ENCODE results near the gene CENPU. TPM values are rescaled to one million over a fixed set of nuclear protein-coding genes. Genes with fewer than 3 reads are reported as not detected.

CENPU gene
- total and polyA plus RNA-seq, 2 of the 13 experiments (the other 11 are each of a cell fraction or from before 2014, with no cell fraction given) = 11.7 to 35.8 TPM

- Histone ChIP-seq H3K9ac (ENCODE audit: insufficient read depth, low read depth, low read length) (no peak overlapping the region), H4K20me1 (ENCODE audit: insufficient read depth, low read length) (no peaks in the 10 kb centered on the region; the same call in 1 of the 2 replicates), H3K4me3 (replicated peaks in 1 of 3; ENCODE audit: insufficient read depth in 1 of 3, low read depth in 2 of 3, low read length in 3 of 3) (no peak overlapping the region), H3K4me1 (ENCODE audit: insufficient read depth, low read length) (no peaks in the 10 kb centered on the region), H3K9me3 (ENCODE audit: low read length) (no peaks in the 10 kb centered on the region), H3K27ac (ENCODE audit: extremely low read length, insufficient read depth, low read length) (no peak overlapping the region), H3K36me3 (replicated peaks in 1 of 2; ENCODE audit: control insufficient read depth in 1 of 2, insufficient read depth in 2 of 2, low read length in 2 of 2) (peaks cover 6 to 22% of the 10 kb centered on the region in 2 experiments; a peak in 4 of 5 replicates), H3K4me2 (ENCODE audit: low read depth, low read length) (no peak overlapping the region), H3K27me3 (ENCODE audit: control insufficient read depth in 1 of 2, insufficient read depth in 2 of 2, low read length in 2 of 2) (no peaks in the 10 kb centered on the region), H2AFZ (ENCODE audit: low read length) (no peak overlapping the region), H3K79me2 (ENCODE audit: insufficient read depth, low read length) (no peaks in the 10 kb centered on the region)
- ATAC-seq (no peak), FAIRE-seq (no peak), DNase-seq (ENCODE audit: low spot score) (no peak)
- 98% methylated on average over 5 of the region's 5 CpGs for WGBS (ENCODE audit: low lambda C conversion rate)
- ChIA-PET POLR2A (no interaction called here), CTCF (ENCODE audit: low intra/inter-chr PET ratio, low total read pairs) (no interaction called here)
- TF ChIP-seq ZNF672 (CRISPR knock-in tag; IDR thresholded peaks at IDR 0.05) = no peak
- no peak for TF ChIP-seq HDAC6 (IDR thresholded peaks at IDR 0.05; ENCODE audit: low read depth, low read length)
- TF ChIP-seq HBP1 (CRISPR knock-in tag; IDR thresholded peaks at IDR 0.05; ENCODE audit: low read depth) = no peak
- TF ChIP-seq ZNF24 (IDR thresholded peaks at IDR 0.05) = no peak
- no peak for TF ChIP-seq ZNF337 (CRISPR knock-in tag; IDR thresholded peaks at IDR 0.05; ENCODE audit: borderline replicate concordance, low read depth)
- BruUV-seq (replicated peaks) = no TSS peak
- in situ Hi-C loops (cut with HindIII; ENCODE audit: extremely low pct_ligation_motif_present, low pct_unique_long_range_greater_than_20kb) = no loop called here
- intact Hi-C loops (cut with micrococcal nuclease; ENCODE audit: unreplicated experiment) = no loop called here
Measured at GRCh38 chr4:184675018-184675417, 58.9 kb downstream of the CENPU start.

GRCh38 chr4:184674011-184674410 lies 59.9 kb downstream of the CENPU start:
- CTCF ChIA-PET (ENCODE audit: low intra/inter-chr PET ratio, low total read pairs) = no interaction called here
- ATAC-seq (no peak), FAIRE-seq (no peak), DNase-seq (ENCODE audit: low spot score) (no peak)
- H3K9me3 ChIP-seq (ENCODE audit: low read length) = no peaks in the 10 kb centered on the region
- H3K27me3 ChIP-seq (ENCODE audit: control insufficient read depth in 1 of 2, insufficient read depth in 2 of 2, low read length in 2 of 2) = no peaks in the 10 kb centered on the region
- H3K27ac ChIP-seq (ENCODE audit: extremely low read length, insufficient read depth, low read length) = no peak overlapping the region
- peaks cover 8 to 25% of the 10 kb centered on the region in 2 experiments; a peak in 4 of 5 replicates for H3K36me3 ChIP-seq (replicated peaks in 1 of 2; ENCODE audit: control insufficient read depth in 1 of 2, insufficient read depth in 2 of 2, low read length in 2 of 2)
- BruUV-seq (replicated peaks) = no TSS peak
- no peaks in the 10 kb centered on the region for H3K79me2 ChIP-seq (ENCODE audit: insufficient read depth, low read length)
- no peak overlapping the region for H3K4me3 ChIP-seq (replicated peaks in 1 of 3; ENCODE audit: insufficient read depth in 1 of 3, low read depth in 2 of 3, low read length in 3 of 3)
- no peaks in the 10 kb centered on the region; the same call in 1 of the 2 replicates for H4K20me1 ChIP-seq (ENCODE audit: insufficient read depth, low read length)
- H3K9ac ChIP-seq (ENCODE audit: insufficient read depth, low read depth, low read length) = no peak overlapping the region
- in situ Hi-C loops (cut with HindIII; ENCODE audit: extremely low pct_ligation_motif_present, low pct_unique_long_range_greater_than_20kb) (no loop called here), intact Hi-C loops (cut with micrococcal nuclease; ENCODE audit: unreplicated experiment) (no loop called here)
- POLR2A ChIA-PET = no interaction called here
- no peak overlapping the region for H2AFZ ChIP-seq (ENCODE audit: low read length)
- no peak overlapping the region for H3K4me2 ChIP-seq (ENCODE audit: low read depth, low read length)
- WGBS (ENCODE audit: low lambda C conversion rate) = 92% methylated on average over 2 of the region's 4 CpGs
- no peaks in the 10 kb centered on the region for H3K4me1 ChIP-seq (ENCODE audit: insufficient read depth, low read length)
- TF ChIP-seq ZNF10 (CRISPR knock-in tag; IDR thresholded peaks at IDR 0.05; ENCODE audit: borderline replicate concordance, low read depth) = no peak
- TF ChIP-seq MXI1 (IDR thresholded peaks at IDR 0.05; ENCODE audit: borderline replicate concordance, low read depth, low read length) = no peak
- no peak for TF ChIP-seq ZNF704 (CRISPR knock-in tag; IDR thresholded peaks at IDR 0.05; ENCODE audit: borderline replicate concordance)
- no peak for TF ChIP-seq AHR (CRISPR knock-in tag; IDR thresholded peaks at IDR 0.05)
- TF ChIP-seq PITX1 (CRISPR knock-in tag; IDR thresholded peaks at IDR 0.05) = no peak
- TF ChIP-seq USF2 (IDR thresholded peaks at IDR 0.05; ENCODE audit: low read depth, low read length) = no peak
- no peak for TF ChIP-seq USF2 (CRISPR knock-in tag; IDR thresholded peaks at IDR 0.05; ENCODE audit: borderline replicate concordance)
- no peak for TF ChIP-seq ZBTB42 (CRISPR knock-in tag; IDR thresholded peaks at IDR 0.05)
